ENCODE results near the gene UBXN11. TPM values are rescaled to one million over a fixed set of nuclear protein-coding genes. Genes with fewer than 3 reads are reported as not detected.

The UBXN11 gene
- polyA plus RNA-seq, 2 of the 4 experiments (the other 2 are of a cell fraction) = 7.6 to 10.8 TPM

DNA sequence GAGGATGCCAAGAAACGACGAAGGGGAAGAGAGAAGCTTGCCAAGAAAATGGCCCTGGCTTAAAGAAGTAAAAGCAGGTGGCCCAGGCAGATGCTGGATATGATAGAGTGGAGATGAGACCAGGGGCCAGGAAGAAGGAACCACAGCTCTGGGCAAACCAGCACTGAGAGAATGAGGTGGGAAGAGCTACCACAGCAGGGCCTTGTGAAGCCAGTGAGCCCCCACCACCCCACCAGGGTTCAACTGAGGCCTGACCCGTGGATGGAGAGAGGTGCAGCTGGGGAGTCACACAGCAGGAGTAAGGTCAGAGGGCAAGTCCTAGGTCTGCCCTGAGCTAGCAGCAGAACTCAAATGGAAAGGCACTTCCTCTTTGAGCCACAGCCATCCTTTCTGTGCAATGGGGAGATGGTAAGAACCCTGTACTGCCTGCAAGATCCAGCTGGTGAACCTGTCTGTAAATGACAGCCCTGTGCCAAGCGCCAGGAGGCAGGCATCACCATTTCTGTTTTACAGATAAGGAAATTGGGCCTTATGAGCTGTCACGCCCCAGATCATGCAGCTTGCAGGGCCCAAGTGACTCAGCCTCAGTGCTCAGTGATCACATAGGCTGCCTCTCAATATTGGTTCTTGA, 18.0 kb downstream of the UBXN11 start:
- ATAC-seq = no peak
- Histone ChIP-seq H3K9me3 (no peaks in the 10 kb centered on the region), H3K4me1 (peaks cover 12% of the 10 kb centered on the region), H3K27ac (no peak overlapping the region), H3K4me2 (no peak overlapping the region), H3K4me3 (no peak overlapping the region)
- CTCF ChIA-PET = interaction anchor here (1.1 to 8.2 kb wide), 7 partner anchors 15 to 130 kb away, joined by 3 to 128 read pairs (median 6); partner anchors contain the start of genes CD52 and ZNF593
- WGBS (ENCODE audit: missing lambda C conversion rate) = 64% methylated on average over 5 of the region's 5 CpGs
- no peak for DNase-seq (ENCODE audit: low read depth in 1 of 2, low spot score in 1 of 2)
- no peak for FAIRE-seq
- TF ChIP-seq, protein P1, sequence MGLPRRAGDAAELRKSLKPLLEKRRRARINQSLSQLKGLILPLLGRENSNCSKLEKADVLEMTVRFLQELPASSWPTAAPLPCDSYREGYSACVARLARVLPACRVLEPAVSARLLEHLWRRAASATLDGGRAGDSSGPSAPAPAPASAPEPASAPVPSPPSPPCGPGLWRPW (IDR thresholded peaks at IDR 0.05) = no peak
- TF ChIP-seq CBX2 (IDR thresholded peaks at IDR 0.05; ENCODE audit: borderline replicate concordance, low read depth) = no peak
- no peak for TF ChIP-seq RARB (CRISPR knock-in tag; IDR thresholded peaks at IDR 0.05)
- TF ChIP-seq SREBF2 (IDR thresholded peaks at IDR 0.05) = no peak
- no peak for TF ChIP-seq ZFP36 (IDR thresholded peaks at IDR 0.05; ENCODE audit: borderline replicate concordance, partially characterized antibody)
- no peak for TF ChIP-seq GATA3 (IDR thresholded peaks at IDR 0.05; ENCODE audit: borderline replicate concordance)
- TF ChIP-seq, protein P2, sequence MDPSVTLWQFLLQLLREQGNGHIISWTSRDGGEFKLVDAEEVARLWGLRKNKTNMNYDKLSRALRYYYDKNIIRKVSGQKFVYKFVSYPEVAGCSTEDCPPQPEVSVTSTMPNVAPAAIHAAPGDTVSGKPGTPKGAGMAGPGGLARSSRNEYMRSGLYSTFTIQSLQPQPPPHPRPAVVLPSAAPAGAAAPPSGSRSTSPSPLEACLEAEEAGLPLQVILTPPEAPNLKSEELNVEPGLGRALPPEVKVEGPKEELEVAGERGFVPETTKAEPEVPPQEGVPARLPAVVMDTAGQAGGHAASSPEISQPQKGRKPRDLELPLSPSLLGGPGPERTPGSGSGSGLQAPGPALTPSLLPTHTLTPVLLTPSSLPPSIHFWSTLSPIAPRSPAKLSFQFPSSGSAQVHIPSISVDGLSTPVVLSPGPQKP (IDR thresholded peaks at IDR 0.05; ENCODE audit: low read depth, low read length) = no peak
- TF ChIP-seq RFX5 (IDR thresholded peaks at IDR 0.05) = no peak
- TF ChIP-seq RAD21 (conservative IDR thresholded peaks at IDR 0.05 in 1 of 2, IDR thresholded peaks at IDR 0.05 in 1 of 2) = no peak
- no peak for TF ChIP-seq HDAC2 (IDR thresholded peaks at IDR 0.05)
- TF ChIP-seq BHLHE40 (IDR thresholded peaks at IDR 0.05; ENCODE audit: low read depth, low read length) = no peak
- no peak for TF ChIP-seq MAFK (IDR thresholded peaks at IDR 0.05; ENCODE audit: partially characterized antibody)
- TF ChIP-seq EHF (CRISPR knock-in tag; IDR thresholded peaks at IDR 0.05) = no peak
- TF ChIP-seq HOXA7 (CRISPR knock-in tag; IDR thresholded peaks at IDR 0.05) = no peak
- TF ChIP-seq HEYL (CRISPR knock-in tag; IDR thresholded peaks at IDR 0.05) = no peak
- TF ChIP-seq, protein P3, sequence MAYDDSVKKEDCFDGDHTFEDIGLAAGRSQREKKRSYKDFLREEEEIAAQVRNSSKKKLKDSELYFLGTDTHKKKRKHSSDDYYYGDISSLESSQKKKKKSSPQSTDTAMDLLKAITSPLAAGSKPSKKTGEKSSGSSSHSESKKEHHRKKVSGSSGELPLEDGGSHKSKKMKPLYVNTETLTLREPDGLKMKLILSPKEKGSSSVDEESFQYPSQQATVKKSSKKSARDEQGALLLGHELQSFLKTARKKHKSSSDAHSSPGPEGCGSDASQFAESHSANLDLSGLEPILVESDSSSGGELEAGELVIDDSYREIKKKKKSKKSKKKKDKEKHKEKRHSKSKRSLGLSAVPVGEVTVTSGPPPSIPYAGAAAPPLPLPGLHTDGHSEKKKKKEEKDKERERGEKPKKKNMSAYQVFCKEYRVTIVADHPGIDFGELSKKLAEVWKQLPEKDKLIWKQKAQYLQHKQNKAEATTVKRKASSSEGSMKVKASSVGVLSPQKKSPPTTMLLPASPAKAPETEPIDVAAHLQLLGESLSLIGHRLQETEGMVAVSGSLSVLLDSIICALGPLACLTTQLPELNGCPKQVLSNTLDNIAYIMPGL (CRISPR knock-in tag; IDR thresholded peaks at IDR 0.05; ENCODE audit: borderline replicate concordance) = no peak
- POLR2A ChIA-PET = no interaction called here

DNA sequence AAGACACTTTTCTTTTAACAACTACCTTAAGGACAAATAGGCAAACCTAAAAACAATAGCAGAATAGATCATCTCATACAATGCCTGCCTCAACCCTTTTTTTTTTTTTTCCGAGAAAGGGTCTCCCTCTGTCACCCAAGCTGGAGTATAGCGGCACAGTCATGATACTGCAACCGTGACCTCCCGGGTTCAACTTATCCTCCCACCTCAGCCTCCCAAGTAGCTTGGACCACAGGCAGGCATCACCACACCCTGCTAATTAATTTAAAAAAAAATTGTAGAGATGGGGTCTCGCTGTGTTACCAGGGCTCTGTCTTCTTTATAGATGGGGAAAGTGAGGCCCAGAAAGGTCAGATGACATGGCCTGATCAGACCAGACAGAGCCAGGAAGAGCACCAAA, 18.6 kb downstream of the UBXN11 start:
- Histone ChIP-seq H3K4me3 (no peak overlapping the region), H3K4me2 (no peak overlapping the region), H3K9me3 (no peaks in the 10 kb centered on the region), H3K4me1 (peaks cover 12% of the 10 kb centered on the region), H3K27ac (no peak overlapping the region)
- POLR2A ChIA-PET = no interaction called here
- TF ChIP-seq ESRRA (IDR thresholded peaks at IDR 0.05; ENCODE audit: borderline replicate concordance, low read length) (no peak), CHD4 (IDR thresholded peaks at IDR 0.05; ENCODE audit: borderline replicate concordance) (no peak), JUNB (IDR thresholded peaks at IDR 0.05) (no peak), MAZ (IDR thresholded peaks at IDR 0.05; ENCODE audit: borderline replicate concordance, low read depth, low read length) (no peak), NR3C1 (IDR thresholded peaks at IDR 0.05) (no peak), CBX2 (IDR thresholded peaks at IDR 0.05; ENCODE audit: borderline replicate concordance, low read depth) (no peak), FOSB (CRISPR knock-in tag; IDR thresholded peaks at IDR 0.05) (no peak), RCOR1 (IDR thresholded peaks at IDR 0.05; ENCODE audit: low read depth, low read length) (no peak), KDM1A (IDR thresholded peaks at IDR 0.05; ENCODE audit: low read depth) (no peak), SMC3 (IDR thresholded peaks at IDR 0.05) (no peak)
- TF ChIP-seq, protein P1 (IDR thresholded peaks at IDR 0.05) = no peak
- TF ChIP-seq, protein P4, sequence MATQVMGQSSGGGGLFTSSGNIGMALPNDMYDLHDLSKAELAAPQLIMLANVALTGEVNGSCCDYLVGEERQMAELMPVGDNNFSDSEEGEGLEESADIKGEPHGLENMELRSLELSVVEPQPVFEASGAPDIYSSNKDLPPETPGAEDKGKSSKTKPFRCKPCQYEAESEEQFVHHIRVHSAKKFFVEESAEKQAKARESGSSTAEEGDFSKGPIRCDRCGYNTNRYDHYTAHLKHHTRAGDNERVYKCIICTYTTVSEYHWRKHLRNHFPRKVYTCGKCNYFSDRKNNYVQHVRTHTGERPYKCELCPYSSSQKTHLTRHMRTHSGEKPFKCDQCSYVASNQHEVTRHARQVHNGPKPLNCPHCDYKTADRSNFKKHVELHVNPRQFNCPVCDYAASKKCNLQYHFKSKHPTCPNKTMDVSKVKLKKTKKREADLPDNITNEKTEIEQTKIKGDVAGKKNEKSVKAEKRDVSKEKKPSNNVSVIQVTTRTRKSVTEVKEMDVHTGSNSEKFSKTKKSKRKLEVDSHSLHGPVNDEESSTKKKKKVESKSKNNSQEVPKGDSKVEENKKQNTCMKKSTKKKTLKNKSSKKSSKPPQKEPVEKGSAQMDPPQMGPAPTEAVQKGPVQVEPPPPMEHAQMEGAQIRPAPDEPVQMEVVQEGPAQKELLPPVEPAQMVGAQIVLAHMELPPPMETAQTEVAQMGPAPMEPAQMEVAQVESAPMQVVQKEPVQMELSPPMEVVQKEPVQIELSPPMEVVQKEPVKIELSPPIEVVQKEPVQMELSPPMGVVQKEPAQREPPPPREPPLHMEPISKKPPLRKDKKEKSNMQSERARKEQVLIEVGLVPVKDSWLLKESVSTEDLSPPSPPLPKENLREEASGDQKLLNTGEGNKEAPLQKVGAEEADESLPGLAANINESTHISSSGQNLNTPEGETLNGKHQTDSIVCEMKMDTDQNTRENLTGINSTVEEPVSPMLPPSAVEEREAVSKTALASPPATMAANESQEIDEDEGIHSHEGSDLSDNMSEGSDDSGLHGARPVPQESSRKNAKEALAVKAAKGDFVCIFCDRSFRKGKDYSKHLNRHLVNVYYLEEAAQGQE (IDR thresholded peaks at IDR 0.05) = no peak
- TF ChIP-seq, protein P5, sequence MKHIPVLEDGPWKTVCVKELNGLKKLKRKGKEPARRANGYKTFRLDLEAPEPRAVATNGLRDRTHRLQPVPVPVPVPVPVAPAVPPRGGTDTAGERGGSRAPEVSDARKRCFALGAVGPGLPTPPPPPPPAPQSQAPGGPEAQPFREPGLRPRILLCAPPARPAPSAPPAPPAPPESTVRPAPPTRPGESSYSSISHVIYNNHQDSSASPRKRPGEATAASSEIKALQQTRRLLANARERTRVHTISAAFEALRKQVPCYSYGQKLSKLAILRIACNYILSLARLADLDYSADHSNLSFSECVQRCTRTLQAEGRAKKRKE (CRISPR knock-in tag; IDR thresholded peaks at IDR 0.05; ENCODE audit: low read depth) = no peak
- WGBS (ENCODE audit: missing lambda C conversion rate) = 90% methylated on average over 5 of the region's 5 CpGs
- no peak for FAIRE-seq
- no peak for DNase-seq (ENCODE audit: low read depth in 1 of 2, low spot score in 1 of 2)
- ATAC-seq = no peak
- CTCF ChIA-PET = interaction anchor here (1.1 to 8.2 kb wide), 6 partner anchors 16 to 130 kb away, joined by 3 to 128 read pairs (median 8); partner anchors contain the start of genes CD52 and ZNF593
